Smooth muscle cell (in vitro differentiated cells): ENCODE data around the gene MTHFD2L. TPM values are rescaled to one million over a fixed set of nuclear protein-coding genes. Genes with fewer than 3 reads are reported as not detected.
"Not testable (repeated sequence)": the region's sequence is repeated elsewhere in the genome, so short reads cannot be mapped to it uniquely, and the experiment has no call there.

Experiments used
- DNase-seq: peaks from one replicate; lab custom pipeline; 2025; ENCODE audit not compliant: unreplicated experiment; lab: John Stamatoyannopoulos, UW
- H2AFZ ChIP-seq: fragments of 200-600 bp; sonication (generic); 2 replicates; pipeline ENCODE4 v1.6.0; 2016; ENCODE audit warnings: antibody characterized with exemption, low read depth, mild to moderate bottlenecking
- H3F3A ChIP-seq: fragments of 200-600 bp; sonication (generic); 2 replicates; pipeline ENCODE4 v1.6.0; 2017; ENCODE audit warnings: antibody characterized with exemption, low read depth
- H3K27ac ChIP-seq: fragments of 200-600 bp; sonication (generic); 2 replicates; pipeline ENCODE4 v1.5.1; 2016; ENCODE audit warnings: low read depth, mild to moderate bottlenecking
- H3K27me3 ChIP-seq: fragments of 200-600 bp; sonication (generic); 2 replicates; pipeline ENCODE4 v1.6.1; 2016; ENCODE audit warnings: low read depth, mild to moderate bottlenecking
- H3K36me3 ChIP-seq: fragments of 200-600 bp; sonication (generic); 2 replicates; pipeline ENCODE4 v1.5.1; 2016; ENCODE audit warnings: low read depth
- H3K4me1 ChIP-seq: fragments of 200-600 bp; sonication (generic); 2 replicates; pipeline ENCODE4 v1.5.1; 2016; ENCODE audit warnings: low read depth
- H3K4me2 ChIP-seq: fragments of 200-600 bp; sonication (generic); 2 replicates; pipeline ENCODE4 v1.6.0; 2016; ENCODE audit warnings: mild to moderate bottlenecking
- H3K4me3 ChIP-seq: fragments of 200-600 bp; sonication (generic); 2 replicates; pipeline ENCODE4 v1.5.1; 2016; ENCODE audit warnings: mild to moderate bottlenecking
- H3K79me2 ChIP-seq: fragments of 200-600 bp; sonication (generic); 2 replicates; pipeline ENCODE4 v1.6.0; 2016; ENCODE audit warnings: low read depth, mild to moderate bottlenecking
- H3K9ac ChIP-seq: fragments of 200-600 bp; sonication (generic); 2 replicates; pipeline ENCODE4 v1.6.0; 2016; ENCODE audit warnings: low read depth
- H3K9me3 ChIP-seq: fragments of 200-600 bp; sonication (generic); replicated peaks from 2 replicates; pipeline ENCODE4 v1.5.1; 2016; ENCODE audit warnings: low read depth
- H4K20me1 ChIP-seq: fragments of 200-600 bp; sonication (generic); 2 replicates; pipeline ENCODE4 v1.6.0; 2016; ENCODE audit warnings: low read depth
- WGBS: methylation state at CpG from one replicate; pipeline ENCODE4 v1.1.7; 2016; ENCODE audit warnings: low lambda C conversion rate; 5-methylcytosine and 5-hydroxymethylcytosine counted together
- polyA plus RNA-seq: library from polyadenylated mRNA; unstranded; fragments of >200 nt; fragmentation: Nextera tagmentation; extraction: Ambion mirVana; gene quantifications from 2 replicates; pipeline ENCODE4 v1.2.1, GENCODE V29; 2016
- total RNA-seq: library from RNA; depleted of rRNA; stranded (reverse); fragments of >200 nt; gene quantifications from 2 replicates; pipeline ENCODE4 v1.2.3, GENCODE V29; 2014
- TF ChIP-seq, protein P1 (sequence below): fragments of 200-600 bp; sonication (generic); IDR thresholded peaks from 2 replicates; pipeline ENCODE4 v1.5.1; 2017; ENCODE audit warnings: borderline replicate concordance, mild to moderate bottlenecking, antibody characterized with exemption; ENCODE audit not compliant: insufficient read depth, poor library complexity, severe bottlenecking

Gene MTHFD2L
- total and polyA plus RNA-seq, 2 experiments from 2014 or later, result 4.9 to 6.6 TPM

DNA sequence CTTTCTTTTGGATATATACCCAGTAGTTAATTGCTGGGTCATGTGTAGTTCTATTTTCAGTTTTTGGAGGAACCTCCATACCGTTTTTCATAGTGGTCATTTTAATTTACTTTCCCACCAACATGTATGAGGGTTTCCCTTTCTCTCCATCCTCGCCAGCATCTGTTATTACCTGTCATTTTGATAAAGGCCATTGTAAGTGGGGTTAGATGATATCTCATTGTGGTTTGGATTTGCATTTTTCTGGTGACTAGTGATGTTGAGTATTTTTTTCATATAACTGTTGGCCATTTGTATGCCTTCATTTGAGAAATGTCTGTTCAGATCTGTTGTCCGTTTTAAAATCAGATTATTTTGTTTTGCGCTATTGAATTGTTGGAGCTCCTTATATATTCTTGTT is 30.2 kb upstream of the MTHFD2L start:
- no peak for DNase-seq
- Histone ChIP-seq H3K4me2 (no peak overlapping the region), H3K9ac (no peak overlapping the region), H3K27me3 (no peaks in the 10 kb centered on the region), H3K4me1 (peaks cover 3% of the 10 kb centered on the region), H4K20me1 (no peaks in the 10 kb centered on the region), H3K36me3 (no peaks in the 10 kb centered on the region), H3K27ac (no peak overlapping the region), H3K9me3 (no peaks in the 10 kb centered on the region), H3K79me2 (no peaks in the 10 kb centered on the region), H2AFZ (no peak overlapping the region), H3K4me3 (no peak overlapping the region), H3F3A (no peaks in the 10 kb centered on the region)
- TF ChIP-seq, protein P1, sequence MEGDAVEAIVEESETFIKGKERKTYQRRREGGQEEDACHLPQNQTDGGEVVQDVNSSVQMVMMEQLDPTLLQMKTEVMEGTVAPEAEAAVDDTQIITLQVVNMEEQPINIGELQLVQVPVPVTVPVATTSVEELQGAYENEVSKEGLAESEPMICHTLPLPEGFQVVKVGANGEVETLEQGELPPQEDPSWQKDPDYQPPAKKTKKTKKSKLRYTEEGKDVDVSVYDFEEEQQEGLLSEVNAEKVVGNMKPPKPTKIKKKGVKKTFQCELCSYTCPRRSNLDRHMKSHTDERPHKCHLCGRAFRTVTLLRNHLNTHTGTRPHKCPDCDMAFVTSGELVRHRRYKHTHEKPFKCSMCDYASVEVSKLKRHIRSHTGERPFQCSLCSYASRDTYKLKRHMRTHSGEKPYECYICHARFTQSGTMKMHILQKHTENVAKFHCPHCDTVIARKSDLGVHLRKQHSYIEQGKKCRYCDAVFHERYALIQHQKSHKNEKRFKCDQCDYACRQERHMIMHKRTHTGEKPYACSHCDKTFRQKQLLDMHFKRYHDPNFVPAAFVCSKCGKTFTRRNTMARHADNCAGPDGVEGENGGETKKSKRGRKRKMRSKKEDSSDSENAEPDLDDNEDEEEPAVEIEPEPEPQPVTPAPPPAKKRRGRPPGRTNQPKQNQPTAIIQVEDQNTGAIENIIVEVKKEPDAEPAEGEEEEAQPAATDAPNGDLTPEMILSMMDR, result no peak
- WGBS, result 86% methylated on average over 4 of the region's 4 CpGs

DNA sequence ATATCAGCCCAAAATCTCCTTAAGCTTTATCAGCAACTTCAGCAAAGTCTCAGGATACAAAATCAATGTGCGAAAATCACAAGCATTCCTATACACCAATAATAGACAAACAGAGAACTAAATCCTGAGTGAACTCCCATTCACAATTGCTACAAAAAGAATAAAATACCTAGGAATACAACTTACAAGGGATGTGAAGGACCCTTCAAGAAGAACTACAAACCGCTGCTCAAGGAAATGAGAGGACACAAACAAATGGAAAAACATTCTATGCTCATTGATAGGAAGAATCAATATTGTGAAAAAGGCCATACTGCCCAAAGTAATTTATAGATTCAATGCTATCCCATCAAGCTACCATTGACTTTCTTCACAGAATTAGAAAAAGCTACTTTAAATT is 27.1 kb upstream of the MTHFD2L start:
- WGBS, result 100% methylated on average over 2 of the region's 2 CpGs

DNA sequence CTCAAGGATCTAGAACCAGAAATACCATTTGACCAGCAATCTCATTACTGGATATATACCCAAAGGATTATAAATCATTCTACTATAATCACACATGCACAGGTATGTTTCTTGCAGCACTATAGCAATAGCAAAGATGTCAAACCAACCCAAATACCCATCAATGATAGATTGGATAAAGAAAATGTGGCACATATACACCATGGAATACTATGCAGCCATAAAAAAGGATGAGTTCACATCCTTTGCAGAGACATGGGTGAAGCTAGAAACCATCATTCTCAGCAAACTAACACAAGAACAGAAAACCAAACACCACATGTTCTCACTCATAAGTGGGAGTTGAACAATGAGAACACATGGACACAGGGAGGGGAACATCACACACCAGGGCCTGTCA is 25.7 kb upstream of the MTHFD2L start:
- not testable (repeated sequence) for H3K27me3 ChIP-seq, H3K9ac ChIP-seq, H2AFZ ChIP-seq, DNase-seq, H3K36me3 ChIP-seq, H3K27ac ChIP-seq, H3F3A ChIP-seq, H3K4me3 ChIP-seq, H3K79me2 ChIP-seq, H4K20me1 ChIP-seq, H3K4me2 ChIP-seq, H3K9me3 ChIP-seq, H3K4me1 ChIP-seq

More for the DNA sequence above, 27.1 kb upstream of the MTHFD2L start:
- H3K9ac ChIP-seq, H3K9me3 ChIP-seq, H3K36me3 ChIP-seq, H3K4me1 ChIP-seq, H2AFZ ChIP-seq, H3K79me2 ChIP-seq, H3F3A ChIP-seq, H4K20me1 ChIP-seq, H3K27ac ChIP-seq, H3K4me3 ChIP-seq, H3K27me3 ChIP-seq, H3K4me2 ChIP-seq, DNase-seq: not testable (repeated sequence)

DNA sequence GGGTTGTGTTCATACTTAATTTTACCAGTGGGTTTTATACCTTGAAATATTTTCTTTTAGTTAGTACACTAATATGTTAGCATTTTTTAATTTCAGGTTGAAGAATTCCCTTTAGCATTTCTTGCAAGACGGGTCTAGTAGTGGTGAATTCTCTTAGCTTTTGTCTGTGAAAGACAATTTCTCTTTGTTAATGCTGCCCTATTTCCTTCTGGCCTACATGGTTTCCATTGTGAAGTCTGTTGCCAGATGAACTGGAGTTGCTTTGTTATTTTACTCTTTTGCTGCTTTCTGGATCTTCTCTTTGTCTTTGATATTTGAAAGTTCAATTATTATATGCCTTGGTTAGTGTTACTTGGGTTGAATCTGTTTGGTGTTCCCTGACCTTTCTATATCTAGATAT is 25.0 kb upstream of the MTHFD2L start:
- Histone ChIP-seq H3K4me2 (no peak overlapping the region), H4K20me1 (no peaks in the 10 kb centered on the region), H3K9ac (no peak overlapping the region), H3K27me3 (no peaks in the 10 kb centered on the region), H3K9me3 (peaks cover 5% of the 10 kb centered on the region), H3F3A (no peaks in the 10 kb centered on the region), H3K4me3 (no peak overlapping the region), H3K79me2 (no peaks in the 10 kb centered on the region), H2AFZ (peak overlapping the region; percentile 58), H3K27ac (no peak overlapping the region), H3K36me3 (no peaks in the 10 kb centered on the region), H3K4me1 (no peaks in the 10 kb centered on the region)
- DNase-seq, result no peak
- TF ChIP-seq, protein P1, result no peak
- WGBS, result 93% methylated on average over 1 of the region's 1 CpG
